ENCODE measurements around the gene KANSL1. TPM values are rescaled to one million over a fixed set of nuclear protein-coding genes. Genes with fewer than 3 reads are reported as not detected.
A peak's percentile ranks its signal among the peaks of the same experiment; 100 is the strongest.
"Not testable (repeated sequence)": the region's sequence is repeated elsewhere in the genome, so short reads cannot be mapped to it uniquely, and the experiment has no call there.

KANSL1 gene
- total RNA-seq, 1 experiment from 2014 or later, result 52.5 TPM

GRCh38 chr17:46101785-46102617 lies 91.2 kb downstream of the KANSL1 start:
- peaks cover 30% of the 10 kb centered on the region for H3K4me1 ChIP-seq (replicated peaks; ENCODE audit: insufficient read depth)
- H3K9me2 ChIP-seq (ENCODE audit: insufficient read depth); H3K36me3 ChIP-seq (ENCODE audit: low read depth); DNase-seq; intact Hi-C loops (cut with micrococcal nuclease; ENCODE audit: unreplicated experiment); POLR2A ChIA-PET (ENCODE audit: unreplicated experiment); H3K27me3 ChIP-seq (ENCODE audit: insufficient read depth, low read depth); BruUV-seq (replicated peaks); CTCF ChIA-PET; H3K9me3 ChIP-seq (ENCODE audit: insufficient read depth, low read depth); H3K4me3 ChIP-seq; H2AFZ ChIP-seq: not testable (repeated sequence)
- peak overlapping the region; percentile 22; the same call in 1 of the 2 replicates for H3K4me2 ChIP-seq
- peak overlapping the region; percentile 81 for H3K27ac ChIP-seq
- H3F3A ChIP-seq (ENCODE audit: insufficient read depth, low read depth), result peaks cover 44% of the 10 kb centered on the region
- peaks cover 99% of the 10 kb centered on the region for H3K79me2 ChIP-seq (ENCODE audit: low read depth)
- peaks cover 53% of the 10 kb centered on the region for H4K20me1 ChIP-seq (ENCODE audit: insufficient read depth)

GRCh38 chr17:46100590-46100989 lies 92.6 kb downstream of the KANSL1 start:
- Histone ChIP-seq H3K9me3 (ENCODE audit: insufficient read depth, low read depth) (no peaks in the 10 kb centered on the region), H3K4me3 (no peak overlapping the region), H3K79me2 (ENCODE audit: low read depth) (peaks cover 97% of the 10 kb centered on the region), H3K36me3 (ENCODE audit: low read depth) (no peaks in the 10 kb centered on the region), H4K20me1 (ENCODE audit: insufficient read depth) (peaks cover 64% of the 10 kb centered on the region), H3K9me2 (ENCODE audit: insufficient read depth) (no peaks in the 10 kb centered on the region), H3K27me3 (ENCODE audit: insufficient read depth, low read depth) (no peaks in the 10 kb centered on the region), H3K4me1 (replicated peaks; ENCODE audit: insufficient read depth) (peaks cover 30% of the 10 kb centered on the region), H3K27ac (peak overlapping the region; percentile 81), H2AFZ (no peak overlapping the region), H3F3A (ENCODE audit: insufficient read depth, low read depth) (peaks cover 44% of the 10 kb centered on the region), H3K4me2 (peak overlapping the region; percentile 53)
- ChIA-PET POLR2A (ENCODE audit: unreplicated experiment) (interaction anchor here (0.6 kb wide), 2 partner anchors 66 to 1605 kb away, joined by 4 read pairs; no protein-coding TSS in a partner anchor), CTCF (interaction anchor here (0.6 to 1.3 kb wide), 2 partner anchors 93 to 190 kb away, joined by 3 to 10 read pairs; partner anchors contain the start of gene KANSL1)
- TF ChIP-seq CTCF (conservative IDR thresholded peaks at IDR 0.05) (no peak), EZH2 (IDR thresholded peaks at IDR 0.05; ENCODE audit: low read depth) (no peak)
- no peak for DNase-seq
- BruUV-seq (replicated peaks), result no TSS peak
- intact Hi-C loops (cut with micrococcal nuclease; ENCODE audit: unreplicated experiment), result no loop called here

- peak overlapping the region; percentile 18; the same call in 1 of the 2 replicates for H3K27ac ChIP-seq
- no peak overlapping the region for H3K4me2 ChIP-seq
- H3K9me2 ChIP-seq (ENCODE audit: insufficient read depth), result no peaks in the 10 kb centered on the region
- H2AFZ ChIP-seq, result no peak overlapping the region
- H3K4me3 ChIP-seq, result no peak overlapping the region
- H3K4me1 ChIP-seq (replicated peaks; ENCODE audit: insufficient read depth), result peaks cover 30% of the 10 kb centered on the region
- intact Hi-C loops (cut with micrococcal nuclease; ENCODE audit: unreplicated experiment), result no loop called here
- no peaks in the 10 kb centered on the region for H3K27me3 ChIP-seq (ENCODE audit: insufficient read depth, low read depth)
- POLR2A ChIA-PET (ENCODE audit: unreplicated experiment), result no interaction called here
- H3K9me3 ChIP-seq (ENCODE audit: insufficient read depth, low read depth), result no peaks in the 10 kb centered on the region
- peaks cover 97% of the 10 kb centered on the region for H3K79me2 ChIP-seq (ENCODE audit: low read depth)
- no TSS peak for BruUV-seq (replicated peaks)
- CTCF ChIA-PET, result interaction anchor here (0.6 kb wide), 1 partner anchor 190 kb away, joined by 10 read pairs; no protein-coding TSS in a partner anchor
- H4K20me1 ChIP-seq (ENCODE audit: insufficient read depth), result peaks cover 69% of the 10 kb centered on the region
- no peak for DNase-seq
- TF ChIP-seq CTCF (conservative IDR thresholded peaks at IDR 0.05) (no peak), EZH2 (IDR thresholded peaks at IDR 0.05; ENCODE audit: low read depth) (no peak)
- H3F3A ChIP-seq (ENCODE audit: insufficient read depth, low read depth), result peaks cover 44% of the 10 kb centered on the region
- no peaks in the 10 kb centered on the region; the same call in 1 of the 2 replicates for H3K36me3 ChIP-seq (ENCODE audit: low read depth)
These were observed 93.4 kb downstream of the KANSL1 start for GRCh38 chr17:46099865-46100264.

Measured in PC-9 (cell line).